Stomach smooth muscle (tissue), 2 donors: Measurements from ENCODE around the gene RASSF3.
"Not testable (repeated sequence)": the region's sequence is repeated elsewhere in the genome, so short reads cannot be mapped to it uniquely, and the experiment has no call there.

Source experiments
- H3K27ac ChIP-seq: one replicate; pipeline ENCODE4 v1.7.0; 2013; ENCODE audit warnings: mild to moderate bottlenecking, low read length, inconsistent platforms
- H3K27me3 ChIP-seq, 2 donors: one replicate each; pipeline ENCODE4 v1.7.0; 2013; ENCODE audit warnings: low read length in 2 of 2; ENCODE audit not compliant: insufficient read depth in 2 of 2, control insufficient read depth in 1 of 2
- H3K36me3 ChIP-seq, 2 donors: one replicate each; pipeline ENCODE4 v1.7.0; 2013; ENCODE audit warnings: low read length in 2 of 2; ENCODE audit not compliant: control insufficient read depth in 2 of 2, insufficient read depth in 2 of 2
- H3K4me1 ChIP-seq: one replicate; pipeline ENCODE4 v1.7.0; 2013; ENCODE audit warnings: low read length; ENCODE audit not compliant: control insufficient read depth, insufficient read depth
- H3K4me3 ChIP-seq, 2 donors: one replicate each; pipeline ENCODE4 v1.7.0; 2013; ENCODE audit warnings: low read length in 2 of 2
- H3K9ac ChIP-seq, 2 donors: one replicate each; pipeline ENCODE4 v1.7.0; 2013; ENCODE audit warnings: low read length in 2 of 2, mild to moderate bottlenecking in 1 of 2
- H3K9me3 ChIP-seq, 2 donors: one replicate each; pipeline ENCODE4 v1.7.0; 2013; ENCODE audit warnings: low read length in 2 of 2; ENCODE audit not compliant: control insufficient read depth in 2 of 2
- donor health status: healthy.
- donor health status: Pancreatic carcinoma.

The RASSF3 gene

GRCh38 chr12:64598831-64599230 is 11.5 kb upstream of the RASSF3 start:
- Histone ChIP-seq H3K9me3 (no peaks in the 10 kb centered on the region), H3K27me3 (no peaks in the 10 kb centered on the region), H3K4me1 (no peaks in the 10 kb centered on the region), H3K36me3 (no peaks in the 10 kb centered on the region), H3K27ac (no peak overlapping the region), H3K9ac (no peak overlapping the region), H3K4me3 (no peak overlapping the region)

- Histone ChIP-seq H3K4me1 (no peaks in the 10 kb centered on the region), H3K9ac (no peak overlapping the region), H3K27me3 (no peaks in the 10 kb centered on the region), H3K9me3 (no peaks in the 10 kb centered on the region), H3K36me3 (no peaks in the 10 kb centered on the region), H3K4me3 (no peak overlapping the region), H3K27ac (no peak overlapping the region)
Measured at GRCh38 chr12:64600164-64600561, 10.1 kb upstream of the RASSF3 start.

GRCh38 chr12:64603183-64603841 is 7.0 kb upstream of the RASSF3 start:
- Histone ChIP-seq H3K4me3 (no peak overlapping the region), H3K9ac (no peak overlapping the region), H3K4me1 (no peaks in the 10 kb centered on the region), H3K27me3 (no peaks in the 10 kb centered on the region), H3K36me3 (no peaks in the 10 kb centered on the region), H3K9me3 (no peaks in the 10 kb centered on the region), H3K27ac (no peak overlapping the region)

GRCh38 chr12:64608901-64609535 is 1.3 kb upstream of the RASSF3 start:
- Histone ChIP-seq H3K27me3 (no peaks in the 10 kb centered on the region), H3K27ac (peak overlapping the region; percentile 77), H3K4me1 (peaks cover 11% of the 10 kb centered on the region), H3K4me3 (peak overlapping the region; percentile 80 to 92), H3K9me3 (no peaks in the 10 kb centered on the region), H3K36me3 (no peaks in the 10 kb centered on the region), H3K9ac (peak overlapping the region; percentile 59 to 81)

GRCh38 chr12:64609536-64610078 is 688 bp upstream of the RASSF3 start:
- no peaks in the 10 kb centered on the region for H3K9me3 ChIP-seq
- no peaks in the 10 kb centered on the region for H3K27me3 ChIP-seq
- H3K4me3 ChIP-seq, result peak overlapping the region; percentile 80 to 92
- no peaks in the 10 kb centered on the region for H3K36me3 ChIP-seq
- peak overlapping the region; percentile 59 to 81 for H3K9ac ChIP-seq
- peak overlapping the region; percentile 77 for H3K27ac ChIP-seq
- peaks cover 14% of the 10 kb centered on the region for H3K4me1 ChIP-seq

- Histone ChIP-seq H3K27ac (peak overlapping the region; percentile 94), H3K36me3 (peaks cover 0 to 2% of the 10 kb centered on the region in 2 donors), H3K4me1 (peaks cover 18% of the 10 kb centered on the region), H3K9me3 (no peaks in the 10 kb centered on the region), H3K4me3 (peak overlapping the region; percentile 79 to 92), H3K27me3 (no peaks in the 10 kb centered on the region), H3K9ac (peak overlapping the region; percentile 83 to 91)
Measured at GRCh38 chr12:64610660-64611340, 505 bp downstream of the RASSF3 start.

GRCh38 chr12:64611341-64612284 is 1.3 kb downstream of the RASSF3 start:
- no peaks in the 10 kb centered on the region for H3K9me3 ChIP-seq
- peak overlapping the region; percentile 79 to 92 for H3K4me3 ChIP-seq
- peak overlapping the region; percentile 94 for H3K27ac ChIP-seq
- H3K27me3 ChIP-seq, result no peaks in the 10 kb centered on the region
- H3K4me1 ChIP-seq, result peaks cover 22% of the 10 kb centered on the region
- peak overlapping the region; percentile 83 to 91 for H3K9ac ChIP-seq
- H3K36me3 ChIP-seq, result peaks cover 0 to 2% of the 10 kb centered on the region in 2 donors

- no peaks in the 10 kb centered on the region for H3K9me3 ChIP-seq
- no peaks in the 10 kb centered on the region for H3K27me3 ChIP-seq
- H3K36me3 ChIP-seq, result peaks cover 0 to 2% of the 10 kb centered on the region in 2 donors
- H3K27ac ChIP-seq, result peak overlapping the region; percentile 94
- peaks cover 24% of the 10 kb centered on the region for H3K4me1 ChIP-seq
- peak overlapping the region; percentile 79 to 92 for H3K4me3 ChIP-seq
- H3K9ac ChIP-seq, result peak overlapping the region in 1 of 2 donors; percentile 1
Measured at GRCh38 chr12:64612843-64613242, 2.5 kb downstream of the RASSF3 start.

- not testable (repeated sequence) for H3K27ac ChIP-seq, H3K9ac ChIP-seq, H3K9me3 ChIP-seq, H3K27me3 ChIP-seq, H3K36me3 ChIP-seq
- Histone ChIP-seq H3K4me3 (peak overlapping the region in 1 of 2 donors; percentile 15), H3K4me1 (peaks cover 24% of the 10 kb centered on the region)
Measured at GRCh38 chr12:64613775-64614398, 3.6 kb downstream of the RASSF3 start.
